GM12878 (cell line): ENCODE measurements around the gene GPR141. TPM values are rescaled to one million over a fixed set of nuclear protein-coding genes. Genes with fewer than 3 reads are reported as not detected.

ENCODE experiments used
- BACH1 ChIP-seq: fragments of 450-650 bp; IDR thresholded peaks from 2 replicates; pipeline ENCODE4 v1.6.1; 2017; ENCODE audit warnings: mild to moderate bottlenecking, borderline replicate concordance
- CBX5 ChIP-seq: sonication (generic); IDR thresholded peaks from 2 replicates; pipeline ENCODE4 v1.6.1; 2016; ENCODE audit warnings: low read depth, moderate library complexity, mild to moderate bottlenecking, inconsistent platforms
- CEBPB ChIP-seq, 2 experiments: fragments of 150-350 bp in 1 of 2; IDR thresholded peaks; 2 replicates each; pipeline ENCODE4 v1.6.1; 2012 to 2014; ENCODE audit warnings: low read depth in 2 of 2, low read length in 2 of 2, borderline replicate concordance in 1 of 2, inconsistent platforms in 1 of 2
- DPF2 ChIP-seq: fragments of 450-650 bp; IDR thresholded peaks from 2 replicates; pipeline ENCODE4 v1.6.1; 2017; ENCODE audit warnings: mild to moderate bottlenecking
- ETV6 ChIP-seq, 2 experiments: fragments of 450-650 bp in 1 of 2; IDR thresholded peaks in 1 of 2; conservative IDR thresholded peaks in 1 of 2; 2 replicates each; pipeline ENCODE4 v1.6.1; 2014; ENCODE audit warnings: antibody characterized with exemption in 1 of 2, borderline replicate concordance in 1 of 2, low read depth in 1 of 2, mild to moderate bottlenecking in 1 of 2, moderate library complexity in 1 of 2
- IRF4 ChIP-seq: IDR thresholded peaks from 2 replicates; pipeline ENCODE4 v1.6.1; 2011; ENCODE audit warnings: low read depth, low read length
- JUND ChIP-seq: IDR thresholded peaks from 2 replicates; pipeline ENCODE4 v1.6.1; 2012; ENCODE audit warnings: low read depth, mild to moderate bottlenecking, low read length, improper control_type of control experiment, moderate library complexity
- NBN ChIP-seq: fragments of 450-650 bp; IDR thresholded peaks from 2 replicates; pipeline ENCODE4 v1.6.1; 2016
- NFYB ChIP-seq: IDR thresholded peaks from 2 replicates; pipeline ENCODE4 v1.6.1; 2011; ENCODE audit warnings: low read depth, mild to moderate bottlenecking, low read length, improper control_type of control experiment, moderate library complexity; ENCODE audit not compliant: insufficient read depth
- RFX5 ChIP-seq: IDR thresholded peaks from 2 replicates; pipeline ENCODE4 v1.6.1; 2011; ENCODE audit warnings: low read depth, low read length, improper control_type of control experiment
- SREBF2 ChIP-seq: IDR thresholded peaks from 2 replicates; pipeline ENCODE4 v1.6.1; 2012; ENCODE audit warnings: mild to moderate bottlenecking, low read length
- SRF ChIP-seq, 2 experiments: IDR thresholded peaks; 2 replicates each; pipeline ENCODE4 v1.6.1; 2011; ENCODE audit warnings: low read depth in 2 of 2, low read length in 2 of 2, mild to moderate bottlenecking in 1 of 2, moderate library complexity in 1 of 2
- WRNIP1 ChIP-seq: IDR thresholded peaks from 2 replicates; pipeline ENCODE4 v1.6.1; 2011; ENCODE audit warnings: low read depth, low read length, improper control_type of control experiment, borderline replicate concordance
- YBX1 ChIP-seq: fragments of 450-650 bp; IDR thresholded peaks from 2 replicates; pipeline ENCODE4 v1.6.1; 2016; ENCODE audit warnings: antibody characterized with exemption
- ZNF24 ChIP-seq: fragments of 450-650 bp; IDR thresholded peaks from 2 replicates; pipeline ENCODE4 v1.6.1; 2017; ENCODE audit warnings: antibody characterized with exemption, mild to moderate bottlenecking
- ZZZ3 ChIP-seq: IDR thresholded peaks from 2 replicates; pipeline ENCODE4 v1.6.1; 2011; ENCODE audit warnings: low read depth; ENCODE audit not compliant: control insufficient read depth, insufficient read length
- polyA plus RNA-seq, 11 experiments: library from polyadenylated mRNA; depleted of rRNA in 4 of 11; unstranded in 6 of 11; stranded (reverse) in 5 of 11; fragments of >200 nt; fragmentation: Nextera tagmentation in 4 of 11; fragmentation: Illumina TruSeq in 1 of 11; extraction: Ambion mirVana in 4 of 11; extraction: Trizol in 1 of 11; gene quantifications; 1 replicate in 1 of 11; 2 replicates in 10 of 11; pipeline versions ENCODE4 v1.2.1 to v1.2.3, GENCODE V29; 2011 to 2016; ENCODE audit warnings: inconsistent platforms in 2 of 11, missing spikeins in 2 of 11, low read depth in 1 of 11
- total RNA-seq, 4 experiments: library from RNA; depleted of rRNA in 3 of 4; stranded (reverse); fragments of >200 nt in 3 of 4; fragmentation: Illumina TruSeq in 1 of 4; extraction: Trizol in 1 of 4; gene quantifications; 2 replicates each; pipeline versions ENCODE4 v1.2.1 to v1.2.3, GENCODE V29; 2013 to 2021
- TF ChIP-seq, protein P1 (sequence below): IDR thresholded peaks from 2 replicates; pipeline ENCODE4 v1.6.1; 2012; ENCODE audit warnings: improper control_type of control experiment, low read depth, low read length; ENCODE audit not compliant: insufficient replicate concordance
- TF ChIP-seq, protein P2 (sequence below): fragments of 450-650 bp; IDR thresholded peaks from 2 replicates; pipeline ENCODE4 v1.6.1; 2017; ENCODE audit warnings: mild to moderate bottlenecking, moderate library complexity

GPR141 gene
- total and polyA plus RNA-seq, 10 of the 15 experiments (the other 5 are each of a cell fraction or from before 2014, with no cell fraction given) = 0.56 to 3.9 (median 1.2) TPM

DNA sequence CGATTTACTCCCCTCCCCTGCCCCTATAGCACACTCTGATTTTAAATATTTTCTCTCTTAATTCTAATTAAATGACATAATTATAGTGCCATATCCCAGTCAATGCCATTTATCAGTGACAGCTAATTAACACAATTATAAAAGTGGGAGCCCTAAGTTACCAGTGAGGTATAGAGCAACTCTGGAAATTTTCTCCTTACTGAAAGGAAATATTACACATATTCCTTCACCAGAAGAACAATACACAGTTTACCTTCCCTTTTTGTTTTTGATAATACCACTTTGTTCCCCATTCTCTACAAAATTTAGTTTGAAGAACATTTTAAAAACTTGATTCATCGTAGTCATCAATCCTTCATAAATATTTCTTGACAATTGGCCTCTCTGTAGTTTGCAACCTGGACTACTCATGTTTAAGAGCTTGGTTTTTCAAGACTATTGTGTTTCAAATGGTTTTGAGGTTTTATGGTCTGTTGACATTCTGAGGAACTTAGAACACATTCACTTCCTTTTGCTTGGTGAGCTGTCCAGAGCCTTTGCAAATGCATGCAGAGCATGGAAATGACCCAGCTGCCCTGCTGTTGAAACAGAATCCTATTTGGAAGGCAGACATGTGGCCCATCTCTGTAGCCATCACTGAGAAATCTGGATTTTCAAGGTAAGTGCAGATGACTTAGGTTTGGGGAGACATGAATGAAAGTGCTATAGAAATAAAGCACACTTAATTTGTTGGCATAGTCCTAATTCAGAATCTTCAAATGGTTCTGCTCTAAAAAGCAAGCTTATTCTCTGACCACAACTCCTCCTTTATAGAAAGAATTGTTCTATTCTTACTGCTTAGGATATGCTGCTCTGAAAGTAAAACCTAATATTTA, at the start of gene GPR141 (continued):
- TF ChIP-seq NFYB (no peak), DPF2 (peak; percentile 91), IRF4 (0 out of 2 replicates have a peak, but pooled peaks have one; percentile 40), CEBPB (IDR thresholded peaks at IDR 0.05; ENCODE audit: borderline replicate concordance in 1 of 2, low read depth in 2 of 2, low read length in 2 of 2) (no peak; a peak in 1 of 4 replicates), CBX5 (0 out of 2 replicates have a peak, but pooled peaks have one; percentile 25), SREBF2 (no peak), NBN (peak; percentile 81), ETV6 (conservative IDR thresholded peaks at IDR 0.05 in 1 of 2, IDR thresholded peaks at IDR 0.05 in 1 of 2; ENCODE audit: borderline replicate concordance in 1 of 2, low read depth in 1 of 2) (peak in 1 of 2 experiments; percentile 78; a peak in 2 of 4 replicates), SRF (IDR thresholded peaks at IDR 0.05; ENCODE audit: low read depth in 2 of 2, low read length in 2 of 2) (no peak), RFX5 (no peak), ZZZ3 (no peak), ZNF24 (no peak), YBX1 (no peak), WRNIP1 (no peak), JUND (no peak), BACH1 (no peak)
- TF ChIP-seq, protein P1, sequence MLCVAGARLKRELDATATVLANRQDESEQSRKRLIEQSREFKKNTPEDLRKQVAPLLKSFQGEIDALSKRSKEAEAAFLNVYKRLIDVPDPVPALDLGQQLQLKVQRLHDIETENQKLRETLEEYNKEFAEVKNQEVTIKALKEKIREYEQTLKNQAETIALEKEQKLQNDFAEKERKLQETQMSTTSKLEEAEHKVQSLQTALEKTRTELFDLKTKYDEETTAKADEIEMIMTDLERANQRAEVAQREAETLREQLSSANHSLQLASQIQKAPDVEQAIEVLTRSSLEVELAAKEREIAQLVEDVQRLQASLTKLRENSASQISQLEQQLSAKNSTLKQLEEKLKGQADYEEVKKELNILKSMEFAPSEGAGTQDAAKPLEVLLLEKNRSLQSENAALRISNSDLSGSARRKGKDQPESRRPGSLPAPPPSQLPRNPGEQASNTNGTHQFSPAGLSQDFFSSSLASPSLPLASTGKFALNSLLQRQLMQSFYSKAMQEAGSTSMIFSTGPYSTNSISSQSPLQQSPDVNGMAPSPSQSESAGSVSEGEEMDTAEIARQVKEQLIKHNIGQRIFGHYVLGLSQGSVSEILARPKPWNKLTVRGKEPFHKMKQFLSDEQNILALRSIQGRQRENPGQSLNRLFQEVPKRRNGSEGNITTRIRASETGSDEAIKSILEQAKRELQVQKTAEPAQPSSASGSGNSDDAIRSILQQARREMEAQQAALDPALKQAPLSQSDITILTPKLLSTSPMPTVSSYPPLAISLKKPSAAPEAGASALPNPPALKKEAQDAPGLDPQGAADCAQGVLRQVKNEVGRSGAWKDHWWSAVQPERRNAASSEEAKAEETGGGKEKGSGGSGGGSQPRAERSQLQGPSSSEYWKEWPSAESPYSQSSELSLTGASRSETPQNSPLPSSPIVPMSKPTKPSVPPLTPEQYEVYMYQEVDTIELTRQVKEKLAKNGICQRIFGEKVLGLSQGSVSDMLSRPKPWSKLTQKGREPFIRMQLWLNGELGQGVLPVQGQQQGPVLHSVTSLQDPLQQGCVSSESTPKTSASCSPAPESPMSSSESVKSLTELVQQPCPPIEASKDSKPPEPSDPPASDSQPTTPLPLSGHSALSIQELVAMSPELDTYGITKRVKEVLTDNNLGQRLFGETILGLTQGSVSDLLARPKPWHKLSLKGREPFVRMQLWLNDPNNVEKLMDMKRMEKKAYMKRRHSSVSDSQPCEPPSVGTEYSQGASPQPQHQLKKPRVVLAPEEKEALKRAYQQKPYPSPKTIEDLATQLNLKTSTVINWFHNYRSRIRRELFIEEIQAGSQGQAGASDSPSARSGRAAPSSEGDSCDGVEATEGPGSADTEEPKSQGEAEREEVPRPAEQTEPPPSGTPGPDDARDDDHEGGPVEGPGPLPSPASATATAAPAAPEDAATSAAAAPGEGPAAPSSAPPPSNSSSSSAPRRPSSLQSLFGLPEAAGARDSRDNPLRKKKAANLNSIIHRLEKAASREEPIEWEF = no peak
- TF ChIP-seq, protein P2, sequence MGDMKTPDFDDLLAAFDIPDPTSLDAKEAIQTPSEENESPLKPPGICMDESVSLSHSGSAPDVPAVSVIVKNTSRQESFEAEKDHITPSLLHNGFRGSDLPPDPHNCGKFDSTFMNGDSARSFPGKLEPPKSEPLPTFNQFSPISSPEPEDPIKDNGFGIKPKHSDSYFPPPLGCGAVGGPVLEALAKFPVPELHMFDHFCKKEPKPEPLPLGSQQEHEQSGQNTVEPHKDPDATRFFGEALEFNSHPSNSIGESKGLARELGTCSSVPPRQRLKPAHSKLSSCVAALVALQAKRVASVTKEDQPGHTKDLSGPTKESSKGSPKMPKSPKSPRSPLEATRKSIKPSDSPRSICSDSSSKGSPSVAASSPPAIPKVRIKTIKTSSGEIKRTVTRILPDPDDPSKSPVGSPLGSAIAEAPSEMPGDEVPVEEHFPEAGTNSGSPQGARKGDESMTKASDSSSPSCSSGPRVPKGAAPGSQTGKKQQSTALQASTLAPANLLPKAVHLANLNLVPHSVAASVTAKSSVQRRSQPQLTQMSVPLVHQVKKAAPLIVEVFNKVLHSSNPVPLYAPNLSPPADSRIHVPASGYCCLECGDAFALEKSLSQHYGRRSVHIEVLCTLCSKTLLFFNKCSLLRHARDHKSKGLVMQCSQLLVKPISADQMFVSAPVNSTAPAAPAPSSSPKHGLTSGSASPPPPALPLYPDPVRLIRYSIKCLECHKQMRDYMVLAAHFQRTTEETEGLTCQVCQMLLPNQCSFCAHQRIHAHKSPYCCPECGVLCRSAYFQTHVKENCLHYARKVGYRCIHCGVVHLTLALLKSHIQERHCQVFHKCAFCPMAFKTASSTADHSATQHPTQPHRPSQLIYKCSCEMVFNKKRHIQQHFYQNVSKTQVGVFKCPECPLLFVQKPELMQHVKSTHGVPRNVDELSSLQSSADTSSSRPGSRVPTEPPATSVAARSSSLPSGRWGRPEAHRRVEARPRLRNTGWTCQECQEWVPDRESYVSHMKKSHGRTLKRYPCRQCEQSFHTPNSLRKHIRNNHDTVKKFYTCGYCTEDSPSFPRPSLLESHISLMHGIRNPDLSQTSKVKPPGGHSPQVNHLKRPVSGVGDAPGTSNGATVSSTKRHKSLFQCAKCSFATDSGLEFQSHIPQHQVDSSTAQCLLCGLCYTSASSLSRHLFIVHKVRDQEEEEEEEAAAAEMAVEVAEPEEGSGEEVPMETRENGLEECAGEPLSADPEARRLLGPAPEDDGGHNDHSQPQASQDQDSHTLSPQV = 0 out of 2 replicates have a peak, but pooled peaks have one; percentile 6
